H1 (cell line): ENCODE data around the gene CSF2RB. TPM values are rescaled to one million over a fixed set of nuclear protein-coding genes. Genes with fewer than 3 reads are reported as not detected.

Experiments
- CTCF ChIA-PET: fragments of 300-600 bp; sonication (Branson Sonifier 250); formaldehyde crosslinking; loops from one replicate; lab custom pipeline; 2021; ENCODE audit not compliant: partially characterized antibody; lab: Charles Lee
- POLR2A ChIA-PET: fragments of 300-600 bp; sonication (Branson Sonifier 250); formaldehyde crosslinking; loops from one replicate; lab custom pipeline; 2021; ENCODE audit warnings: inconsistent platforms; ENCODE audit not compliant: partially characterized antibody; lab: Charles Lee
- DNase-seq, 2 experiments: peaks; one replicate each; pipeline versions ENCODE4 v3.0.0 to v3.0.0-alpha.2; 2010 to 2022; ENCODE audit warnings: low spot score in 2 of 2, low read depth in 1 of 2, mixed read lengths in 1 of 2
- FAIRE-seq: peaks from 2 replicates; lab custom pipeline; 2011; peaks lifted over from hg19 to GRCh38; lab: Jason Lieb, UNC
- H2AFZ ChIP-seq: 2 replicates; pipeline ENCODE4 v1.8.1; 2012; ENCODE audit warnings: low read length, inconsistent platforms
- H2AK5ac ChIP-seq: 2 replicates; pipeline ENCODE4 v1.6.1; 2013; ENCODE audit warnings: low read depth, low read length
- H2BK120ac ChIP-seq: replicated peaks from 2 replicates; pipeline ENCODE3; 2013; ENCODE audit warnings: low read depth, low read length, inconsistent platforms
- H2BK12ac ChIP-seq: 2 replicates; pipeline ENCODE4 v1.6.1; 2013; ENCODE audit warnings: low read depth, low read length
- H2BK15ac ChIP-seq: 2 replicates; pipeline ENCODE4 v1.6.1; 2013; ENCODE audit warnings: low read length
- H2BK20ac ChIP-seq: 2 replicates; pipeline ENCODE4 v1.6.1; 2013; ENCODE audit warnings: low read length
- H2BK5ac ChIP-seq: 2 replicates; pipeline ENCODE4 v1.6.1; 2013; ENCODE audit warnings: low read depth, low read length
- H3K14ac ChIP-seq: 2 replicates; pipeline ENCODE4 v1.6.1; 2013; ENCODE audit warnings: inconsistent platforms; ENCODE audit not compliant: insufficient read length
- H3K18ac ChIP-seq: 2 replicates; pipeline ENCODE4 v1.6.1; 2013; ENCODE audit warnings: low read length; ENCODE audit errors: extremely low read depth
- H3K23ac ChIP-seq: 2 replicates; pipeline ENCODE4 v1.6.1; 2013; ENCODE audit warnings: inconsistent platforms; ENCODE audit not compliant: insufficient read length
- H3K23me2 ChIP-seq: 2 replicates; pipeline ENCODE4 v1.6.1; 2013; ENCODE audit warnings: low read depth, low read length
- H3K27ac ChIP-seq: 2 replicates; pipeline ENCODE4 v1.6.1; 2011; ENCODE audit warnings: low read depth, low read length, inconsistent platforms
- H3K27me3 ChIP-seq, 4 experiments: replicated peaks in 1 of 4; 1 replicate in 1 of 4; 2 replicates in 3 of 4; pipeline versions ENCODE4 v1.6.1 to v1.8.1; 2011 to 2013; ENCODE audit warnings: low read length in 3 of 4, mild to moderate bottlenecking in 3 of 4, inconsistent platforms in 2 of 4, mixed read lengths in 2 of 4, moderate library complexity in 1 of 4; ENCODE audit not compliant: control insufficient read depth in 3 of 4, insufficient read depth in 3 of 4; ENCODE audit errors: extremely low read depth in 1 of 4
- H3K36me3 ChIP-seq, 4 experiments: 2 replicates each; pipeline versions ENCODE4 v1.6.1 to v1.8.1; 2011 to 2013; ENCODE audit warnings: mild to moderate bottlenecking in 4 of 4, low read length in 3 of 4, moderate library complexity in 2 of 4, control low read depth in 1 of 4, inconsistent platforms in 1 of 4; ENCODE audit not compliant: insufficient read depth in 4 of 4, control insufficient read depth in 2 of 4
- H3K4ac ChIP-seq: replicated peaks from 2 replicates; pipeline ENCODE3; 2013; ENCODE audit warnings: low read length, low read depth, mixed read lengths, inconsistent platforms; ENCODE audit not compliant: insufficient read length
- H3K4me1 ChIP-seq, 4 experiments: replicated peaks in 1 of 4; 1 replicate in 1 of 4; 2 replicates in 3 of 4; pipeline versions ENCODE4 v1.6.1 to v1.8.1; 2011 to 2013; ENCODE audit warnings: low read length in 3 of 4, inconsistent platforms in 2 of 4, mixed read lengths in 1 of 4; ENCODE audit not compliant: insufficient read depth in 4 of 4, control insufficient read depth in 3 of 4
- H3K4me2 ChIP-seq, 2 experiments: 2 replicates each; pipeline versions ENCODE4 v1.6.1 to v1.8.1; 2011 to 2013; ENCODE audit warnings: low read depth in 2 of 2, low read length in 2 of 2, control low read depth in 1 of 2, inconsistent platforms in 1 of 2, mild to moderate bottlenecking in 1 of 2; ENCODE audit not compliant: insufficient read depth in 1 of 2
- H3K4me3 ChIP-seq, 4 experiments: fragments of 200-600, 300-600 bp in 1 of 4; sonication (generic), shearing (Covaris generic), sonication (Bioruptor Twin) in 1 of 4; 2 replicates each; pipeline versions ENCODE4 v1.5.1 to v1.8.1; 2011 to 2016; ENCODE audit warnings: low read length in 4 of 4, low read depth in 3 of 4, control low read depth in 2 of 4, inconsistent platforms in 2 of 4, mild to moderate bottlenecking in 2 of 4, mixed read lengths in 1 of 4, moderate library complexity in 1 of 4; ENCODE audit not compliant: insufficient read depth in 2 of 4; ENCODE audit errors: extremely low read depth in 1 of 4
- H3K56ac ChIP-seq: replicated peaks from 2 replicates; pipeline ENCODE3; 2013; ENCODE audit warnings: low read depth, mild to moderate bottlenecking, mixed read lengths, low read length, inconsistent platforms; ENCODE audit not compliant: insufficient read length
- H3K79me1 ChIP-seq: 2 replicates; pipeline ENCODE4 v1.6.1; 2013; ENCODE audit warnings: low read depth, low read length, control low read depth
- H3K79me2 ChIP-seq, 2 experiments: 2 replicates each; pipeline versions ENCODE4 v1.6.1 to v1.8.1; 2012 to 2013; ENCODE audit warnings: low read length in 2 of 2, mild to moderate bottlenecking in 2 of 2, inconsistent platforms in 1 of 2; ENCODE audit not compliant: insufficient read depth in 2 of 2, control insufficient read depth in 1 of 2
- H3K9ac ChIP-seq, 4 experiments: replicated peaks in 1 of 4; 1 replicate in 1 of 4; 2 replicates in 3 of 4; pipeline versions ENCODE4 v1.6.1 to v1.8.1; 2011 to 2013; ENCODE audit warnings: low read depth in 3 of 4, low read length in 3 of 4, control low read depth in 2 of 4, mild to moderate bottlenecking in 2 of 4, moderate library complexity in 2 of 4, inconsistent platforms in 1 of 4; ENCODE audit errors: extremely low read depth in 1 of 4
- H3K9me3 ChIP-seq, 2 experiments: 2 replicates each; pipeline versions ENCODE4 v1.6.1 to v1.8.1; 2012 to 2013; ENCODE audit warnings: mild to moderate bottlenecking in 2 of 2, moderate library complexity in 2 of 2, control low read depth in 1 of 2, inconsistent platforms in 1 of 2, low read depth in 1 of 2, low read length in 1 of 2, mixed read lengths in 1 of 2; ENCODE audit not compliant: insufficient read depth in 2 of 2
- H4K20me1 ChIP-seq, 2 experiments: replicated peaks in 1 of 2; 2 replicates each; pipeline versions ENCODE3 to v1.8.1; 2011 to 2013; ENCODE audit warnings: inconsistent platforms in 2 of 2, low read length in 2 of 2, mild to moderate bottlenecking in 1 of 2; ENCODE audit not compliant: insufficient read depth in 2 of 2, control insufficient read depth in 1 of 2
- H4K5ac ChIP-seq: 2 replicates; pipeline ENCODE4 v1.6.1; 2013; ENCODE audit warnings: low read length, low read depth, mixed read lengths, inconsistent platforms; ENCODE audit not compliant: insufficient read length
- H4K8ac ChIP-seq: 2 replicates; pipeline ENCODE4 v1.8.0; 2013; ENCODE audit warnings: mild to moderate bottlenecking, moderate library complexity, low read length, inconsistent platforms; ENCODE audit not compliant: insufficient read depth; ENCODE audit errors: extremely low read depth
- H4K91ac ChIP-seq: replicated peaks from 2 replicates; pipeline ENCODE3; 2013; ENCODE audit warnings: low read length, mixed read lengths, inconsistent platforms; ENCODE audit not compliant: insufficient read length
- BRCA1 ChIP-seq: IDR thresholded peaks from 2 replicates; pipeline ENCODE4 v1.6.1; 2012; ENCODE audit warnings: low read depth, low read length, improper control_type of control experiment
- CTBP2 ChIP-seq: IDR thresholded peaks from 2 replicates; pipeline ENCODE4 v1.7.0; 2011; ENCODE audit warnings: borderline replicate concordance, mild to moderate bottlenecking, moderate library complexity, mixed read lengths, low read length; ENCODE audit not compliant: insufficient read depth, insufficient read length
- KDM4A ChIP-seq: IDR thresholded peaks from one replicate; pipeline ENCODE4 v1.7.1; 2012; ENCODE audit warnings: low read depth, mild to moderate bottlenecking, moderate library complexity, low read length, inconsistent platforms; ENCODE audit not compliant: severe bottlenecking
- POLR2A ChIP-seq, 2 experiments: IDR thresholded peaks; 1 replicate in 1 of 2; 2 replicates in 1 of 2; pipeline ENCODE4 v1.6.1; 2011; ENCODE audit warnings: low read depth in 2 of 2, low read length in 2 of 2, mild to moderate bottlenecking in 2 of 2; ENCODE audit errors: control extremely low read depth in 1 of 2
- RAD21 ChIP-seq, 2 experiments: IDR thresholded peaks in 1 of 2; conservative IDR thresholded peaks in 1 of 2; 2 replicates each; pipeline ENCODE4 v1.6.1; 2011; ENCODE audit warnings: low read depth in 2 of 2, low read length in 2 of 2, improper control_type of control experiment in 1 of 2, inconsistent platforms in 1 of 2, mild to moderate bottlenecking in 1 of 2, moderate library complexity in 1 of 2
- RBBP5 ChIP-seq: IDR thresholded peaks from 2 replicates; pipeline ENCODE4 v1.7.1; 2012; ENCODE audit warnings: low read depth, mild to moderate bottlenecking, inconsistent platforms, low read length, moderate library complexity, borderline replicate concordance
- SAP30 ChIP-seq: fragments of 300-600 bp; sonication (generic); IDR thresholded peaks from 2 replicates; pipeline ENCODE4 v1.7.1; 2012; ENCODE audit warnings: low read length, moderate library complexity, mild to moderate bottlenecking, inconsistent platforms; ENCODE audit not compliant: insufficient read depth, insufficient replicate concordance
- SP2 ChIP-seq: IDR thresholded peaks from 2 replicates; pipeline ENCODE4 v1.6.1; 2012; ENCODE audit warnings: mild to moderate bottlenecking, low read length, inconsistent platforms
- SRF ChIP-seq: IDR thresholded peaks from 2 replicates; pipeline ENCODE4 v1.6.1; 2011; ENCODE audit warnings: mild to moderate bottlenecking, low read depth, low read length, moderate library complexity
- TAF7 ChIP-seq: optimal IDR thresholded peaks from 2 replicates; pipeline ENCODE3; 2011; ENCODE audit warnings: low read depth, mild to moderate bottlenecking, inconsistent platforms, low read length, moderate library complexity, borderline replicate concordance
- WGBS, 2 experiments: shearing (Covaris generic) in 1 of 2; methylation state at CpG; one replicate each; pipeline versions ENCODE4 v1.1.6 to v1.1.7; 2013 to 2015; ENCODE audit warnings: low lambda C conversion rate in 2 of 2, mixed read lengths in 2 of 2, inconsistent platforms in 1 of 2, low coverage in 1 of 2, missing lambda C conversion rate in 1 of 2; ENCODE audit not compliant: insufficient replicate concordance in 2 of 2, insufficient coverage in 1 of 2, insufficient read length in 1 of 2; ENCODE audit errors: extremely low coverage in 1 of 2, missing lambda C conversion rate in 1 of 2; 5-methylcytosine and 5-hydroxymethylcytosine counted together
- polyA plus RNA-seq, 7 experiments: library from polyadenylated mRNA; depleted of rRNA in 3 of 7; stranded (reverse) in 5 of 7; unstranded in 2 of 7; fragments of >200 nt in 5 of 7; fragments of 200-250 nt in 2 of 7; gene quantifications; 1 replicate in 5 of 7; 2 replicates in 1 of 7; 4 replicates in 1 of 7; pipeline versions ENCODE4 v1.2.1 to v1.2.3, GENCODE V29; 2011 to 2013; ENCODE audit warnings: missing spikeins in 2 of 7, mixed read lengths in 2 of 7
- total RNA-seq: library from RNA; stranded (reverse); fragmentation: NEBNext Ultra II Directional; extraction: Animal tissue kit (Norgen Biotek cat#: 25700); gene quantifications from 2 replicates; pipeline ENCODE4 v1.2.1, GENCODE V29; 2021

Gene CSF2RB
- total and polyA plus RNA-seq, 2 of the 8 experiments (the other 6 are each of a cell fraction or from before 2014, with no cell fraction given), result not detected

- FAIRE-seq, result no peak
- Histone ChIP-seq H2BK20ac (no peak overlapping the region), H3K14ac (no peak overlapping the region), H3K18ac (no peak overlapping the region), H4K91ac (no peak overlapping the region), H3K9me3 (peaks cover 0 to 6% of the 10 kb centered on the region in 2 experiments; a peak in 2 of 4 replicates), H4K8ac (no peak overlapping the region), H3K27me3 (no peaks in the 10 kb centered on the region), H2AK5ac (no peak overlapping the region), H3K23me2 (peaks cover 3% of the 10 kb centered on the region; the same call in 1 of the 2 replicates), H3K27ac (no peak overlapping the region), H3K56ac (no peak overlapping the region), H3K79me1 (no peaks in the 10 kb centered on the region), H3K4me1 (no peaks in the 10 kb centered on the region), H2BK5ac (no peak overlapping the region), H4K5ac (no peak overlapping the region), H3K4me3 (no peak overlapping the region), H3K9ac (no peak overlapping the region), H2BK12ac (no peak overlapping the region), H3K4ac (no peak overlapping the region), H2BK15ac (no peak overlapping the region), H3K4me2 (no peak overlapping the region), H4K20me1 (no peaks in the 10 kb centered on the region), H2BK120ac (no peak overlapping the region), H3K36me3 (no peaks in the 10 kb centered on the region), H3K23ac (no peak overlapping the region), H3K79me2 (no peaks in the 10 kb centered on the region), H2AFZ (no peak overlapping the region)
- ChIA-PET POLR2A (no interaction called here), CTCF (interaction anchor here (1.1 to 2.0 kb wide), 3 partner anchors 22 to 43 kb away, joined by 3 to 14 read pairs (median 4); no protein-coding TSS in a partner anchor)
- TF ChIP-seq SAP30, result no peak
- TF ChIP-seq TAF7, result no peak
- no peak for TF ChIP-seq POLR2A (IDR thresholded peaks at IDR 0.05; ENCODE audit: control extremely low read depth in 1 of 2, low read depth in 2 of 2, low read length in 2 of 2)
- TF ChIP-seq RBBP5, result no peak
- no peak for TF ChIP-seq BRCA1
- no peak for TF ChIP-seq SRF
- no peak for TF ChIP-seq CTBP2
- TF ChIP-seq SP2, result no peak
- TF ChIP-seq RAD21 (IDR thresholded peaks at IDR 0.05 in 1 of 2, conservative IDR thresholded peaks at IDR 0.05 in 1 of 2; ENCODE audit: low read depth in 2 of 2, low read length in 2 of 2), result no peak
- no peak for TF ChIP-seq KDM4A
- 76% methylated on average over 1 of the region's 1 CpG; no CpG with 5 or more reads in 1 of the 2 experiments for WGBS, 2 experiments
- no peak for DNase-seq
These were observed 42.3 kb downstream of the CSF2RB start for GRCh38 chr22:36955691-36956090.
